ENCODE measurements around the gene CAMK2D. TPM values are rescaled to one million over a fixed set of nuclear protein-coding genes. Genes with fewer than 3 reads are reported as not detected.

Gene CAMK2D
- total RNA-seq, 1 donor: 378 TPM

DNA sequence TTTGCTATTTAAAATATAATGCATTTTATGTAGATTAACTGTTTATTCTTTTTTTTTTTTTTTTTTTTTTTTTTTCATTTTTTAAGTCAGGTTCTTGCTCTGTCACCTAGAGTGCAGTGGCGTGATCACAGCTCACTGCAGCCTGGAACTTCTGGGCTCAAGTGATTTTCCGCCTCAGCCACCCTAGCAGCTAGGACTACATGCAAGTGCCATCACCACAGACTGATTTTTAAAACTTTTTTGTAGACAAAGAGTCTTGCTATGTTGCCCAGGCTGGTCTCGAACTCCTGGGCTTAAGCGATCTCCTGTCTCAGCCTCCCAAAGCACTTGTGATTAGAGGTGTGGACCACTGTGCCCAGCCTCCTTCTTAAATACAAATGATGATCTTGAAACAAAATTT, 159.9 kb downstream of the CAMK2D start:
- DNase-seq (ENCODE audit: low read depth): no peak
- no peak overlapping the region for H3K4me3 ChIP-seq (ENCODE audit: low read depth, low read length)
- no peak for TF ChIP-seq CTCF (IDR thresholded peaks at IDR 0.05; ENCODE audit: insufficient read depth, low read length)

- H3K4me3 ChIP-seq (ENCODE audit: low read depth, low read length): no peak overlapping the region
- TF ChIP-seq CTCF (IDR thresholded peaks at IDR 0.05; ENCODE audit: insufficient read depth, low read length): no peak
Measured at GRCh38 chr4:113596396-113596795, 165.1 kb downstream of the CAMK2D start.

GRCh38 chr4:113594231-113594556, 167.3 kb downstream of the CAMK2D start:
- H3K4me3 ChIP-seq (ENCODE audit: low read depth, low read length): no peak overlapping the region
- DNase-seq (ENCODE audit: low read depth): no peak
- no peak for TF ChIP-seq CTCF (IDR thresholded peaks at IDR 0.05; ENCODE audit: insufficient read depth, low read length)

More at GRCh38 chr4:113596396-113596795, 165.1 kb downstream of the CAMK2D start:
- no peak for DNase-seq (ENCODE audit: low read depth)

DNA sequence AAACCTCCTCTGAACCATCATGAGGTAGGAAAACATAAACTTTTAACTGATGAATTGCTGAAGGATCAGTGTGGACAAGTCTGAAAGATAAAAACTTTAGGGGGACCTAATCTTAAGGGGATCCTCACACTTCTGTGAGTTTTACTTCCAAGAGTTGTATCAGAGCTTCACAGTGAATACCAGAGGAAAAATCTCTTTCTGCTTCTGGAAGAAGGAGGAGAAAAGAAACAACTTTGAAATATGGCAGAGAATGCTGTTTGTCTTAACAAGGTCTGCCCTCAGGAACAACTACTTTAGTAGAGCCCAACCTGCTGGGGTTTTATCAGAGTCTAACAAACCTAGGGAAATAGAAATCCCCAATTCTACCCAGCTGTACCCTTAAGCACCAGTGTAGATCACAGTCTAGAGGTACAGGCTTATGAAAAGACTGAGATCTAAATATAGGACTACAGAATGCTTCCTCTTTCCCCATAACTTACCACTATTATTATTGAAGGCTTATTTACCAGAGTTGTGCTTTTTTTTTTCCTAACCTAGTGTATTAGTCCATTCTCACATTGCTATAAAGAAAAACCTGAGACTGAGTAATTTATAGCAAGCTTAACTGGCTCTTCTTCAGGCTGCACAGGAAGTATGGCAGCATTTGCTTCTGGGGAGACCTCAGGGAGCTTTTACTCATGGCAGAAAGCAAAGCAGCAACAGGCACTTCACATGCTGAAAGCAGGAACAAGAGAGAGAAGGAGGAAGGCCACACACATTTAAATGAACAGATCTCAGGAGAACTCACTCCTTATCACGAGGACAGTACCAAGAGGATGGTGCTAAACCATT, 167.9 kb downstream of the CAMK2D start:
- H3K4me3 ChIP-seq (ENCODE audit: low read depth, low read length): no peak overlapping the region
- DNase-seq (ENCODE audit: low read depth): no peak
- TF ChIP-seq CTCF (IDR thresholded peaks at IDR 0.05; ENCODE audit: insufficient read depth, low read length): no peak

- DNase-seq (ENCODE audit: low read depth): peak; percentile 29
- no peak for TF ChIP-seq CTCF (IDR thresholded peaks at IDR 0.05; ENCODE audit: insufficient read depth, low read length)
- no peak overlapping the region for H3K4me3 ChIP-seq (ENCODE audit: low read depth, low read length)
Measured at GRCh38 chr4:113591982-113592381, 169.6 kb downstream of the CAMK2D start.

DNA sequence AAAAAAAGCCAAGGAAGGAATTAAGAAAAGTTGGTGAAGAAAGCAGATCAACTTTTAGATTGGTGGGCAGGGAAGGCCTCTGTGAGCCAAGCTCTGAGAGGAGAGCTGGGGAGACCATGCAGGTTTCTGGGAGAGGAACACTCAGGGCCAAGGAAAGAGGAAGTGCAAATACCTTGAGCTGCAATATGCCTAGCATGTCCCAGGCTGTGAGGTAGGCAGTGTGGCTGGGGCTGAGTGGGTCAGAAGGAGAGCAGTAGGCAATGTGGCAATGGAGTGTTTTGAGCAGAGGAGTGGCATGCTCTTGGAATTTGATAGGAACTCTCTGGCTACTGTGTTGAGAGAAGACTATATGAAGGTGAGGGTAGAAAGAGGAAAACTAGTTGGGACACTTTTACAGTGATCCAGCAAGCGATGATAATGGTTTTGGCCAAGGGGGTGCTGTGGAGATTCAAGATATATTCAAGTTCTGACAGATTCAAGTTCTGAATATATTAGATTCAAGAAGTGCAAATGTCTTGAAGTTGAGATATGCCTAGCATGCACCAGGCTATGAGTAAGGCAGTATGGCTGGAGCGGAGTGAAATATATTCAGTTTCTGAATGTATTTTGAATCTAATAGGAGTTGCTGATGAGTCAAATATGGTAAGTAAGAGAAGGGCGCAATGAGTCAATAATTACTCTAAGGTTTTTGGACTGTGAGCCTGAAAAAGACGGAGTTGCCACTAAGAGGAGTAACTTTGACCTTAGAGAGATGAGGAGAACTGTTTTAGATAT, 172.5 kb downstream of the CAMK2D start:
- no peak for DNase-seq (ENCODE audit: low read depth)
- TF ChIP-seq CTCF (IDR thresholded peaks at IDR 0.05; ENCODE audit: insufficient read depth, low read length): no peak
- H3K4me3 ChIP-seq (ENCODE audit: low read depth, low read length): no peak overlapping the region

Data from fibroblast of the aortic adventitia (primary cell).